Endothelial cell of umbilical vein (primary cell): ENCODE measurements around the gene STK40. TPM values are rescaled to one million over a fixed set of nuclear protein-coding genes. Genes with fewer than 3 reads are reported as not detected.

Experiments
- BruUV-seq: library from RNA; stranded (reverse); fragments of 400-500 nt; replicated peaks from 2 replicates; lab custom pipeline; 2021; lab: Mats Ljungman, UMichigan
- CTCF ChIA-PET: fragments of 300-600, 350-600 bp; sonication (Branson Sonifier 250); formaldehyde crosslinking; loops from one replicate; lab custom pipeline; 2021; ENCODE audit warnings: antibody characterized with exemption, inconsistent platforms; lab: Charles Lee
- POLR2A ChIA-PET: fragments of 300-600, 350-600 bp; sonication (Branson Sonifier 250); formaldehyde crosslinking; loops from one replicate; lab custom pipeline; 2021; ENCODE audit warnings: antibody characterized with exemption, inconsistent platforms; lab: Charles Lee
- DNase-seq: peaks from one replicate; pipeline ENCODE4 v3.0.0-alpha.2; 2011; ENCODE audit warnings: low read depth, low spot score
- FAIRE-seq: peaks from 2 replicates; lab custom pipeline; 2011; peaks lifted over from hg19 to GRCh38; lab: Jason Lieb, UNC
- H2AFZ ChIP-seq: 2 replicates; pipeline ENCODE4 v1.6.0; 2012; ENCODE audit warnings: low read depth, low read length, control low read depth, inconsistent platforms
- H3K27ac ChIP-seq: 2 replicates; pipeline ENCODE4 v1.5.1; 2011; ENCODE audit warnings: low read depth, mild to moderate bottlenecking, control low read depth, low read length, moderate library complexity; ENCODE audit not compliant: insufficient read depth
- H3K27me3 ChIP-seq, 2 experiments: 2 replicates each; pipeline versions ENCODE4 v1.6.0 to v1.6.1; 2011; ENCODE audit warnings: low read length in 2 of 2, mixed read lengths in 1 of 2; ENCODE audit not compliant: control insufficient read depth in 2 of 2, insufficient read depth in 2 of 2
- H3K36me3 ChIP-seq, 2 experiments: 2 replicates in 1 of 2; 3 replicates in 1 of 2; pipeline ENCODE4 v1.5.1; 2011; ENCODE audit warnings: low read length in 2 of 2, mild to moderate bottlenecking in 1 of 2, moderate library complexity in 1 of 2; ENCODE audit not compliant: control insufficient read depth in 2 of 2, insufficient read depth in 2 of 2; ENCODE audit errors: extremely low read depth in 1 of 2
- H3K4me1 ChIP-seq: 3 replicates; pipeline ENCODE4 v1.5.1; 2011; ENCODE audit warnings: mild to moderate bottlenecking, low read length; ENCODE audit not compliant: control insufficient read depth, insufficient read depth; ENCODE audit errors: extremely low read depth
- H3K4me2 ChIP-seq: 2 replicates; pipeline ENCODE4 v1.6.1; 2011; ENCODE audit warnings: low read length, control low read depth, mixed read lengths; ENCODE audit not compliant: insufficient read depth
- H3K4me3 ChIP-seq, 3 experiments: fragments of 200-600 bp in 1 of 3; sonication (generic), shearing (Covaris generic) in 1 of 3; replicated peaks in 1 of 3; 2 replicates each; pipeline ENCODE4 v1.5.1; 2011 to 2016; ENCODE audit warnings: control low read depth in 3 of 3, low read length in 3 of 3, mild to moderate bottlenecking in 2 of 3, inconsistent platforms in 1 of 3, low read depth in 1 of 3, moderate library complexity in 1 of 3; ENCODE audit not compliant: insufficient read depth in 1 of 3
- H3K79me2 ChIP-seq: 2 replicates; pipeline ENCODE4 v1.6.0; 2012; ENCODE audit warnings: low read length, inconsistent platforms; ENCODE audit not compliant: control insufficient read depth, insufficient read depth
- H3K9ac ChIP-seq: replicated peaks from 2 replicates; pipeline ENCODE3; 2011; ENCODE audit warnings: low read length, control low read depth; ENCODE audit not compliant: insufficient read depth; ENCODE audit errors: extremely low read depth
- H3K9me1 ChIP-seq: replicated peaks from 3 replicates; pipeline ENCODE4 v1.6.0; 2011; ENCODE audit warnings: mild to moderate bottlenecking, low read length; ENCODE audit not compliant: control insufficient read depth, insufficient read depth; ENCODE audit errors: extremely low read depth
- H3K9me3 ChIP-seq: replicated peaks from 2 replicates; pipeline ENCODE4 v1.5.1; 2012; ENCODE audit warnings: low read length, inconsistent platforms; ENCODE audit not compliant: control insufficient read depth, insufficient read depth
- H4K20me1 ChIP-seq: replicated peaks from 2 replicates; pipeline ENCODE3; 2011; ENCODE audit warnings: mild to moderate bottlenecking, low read length; ENCODE audit not compliant: control insufficient read depth, insufficient read depth; ENCODE audit errors: extremely low read depth
- EZH2 ChIP-seq: IDR thresholded peaks from 2 replicates; pipeline ENCODE4 v1.6.1; 2012; ENCODE audit warnings: borderline replicate concordance, low read depth, mild to moderate bottlenecking, moderate library complexity, low read length, inconsistent platforms; ENCODE audit not compliant: severe bottlenecking
- FOS ChIP-seq: IDR thresholded peaks from 2 replicates; pipeline ENCODE4 v1.6.1; 2011; ENCODE audit warnings: mild to moderate bottlenecking, low read length, moderate library complexity, borderline replicate concordance; ENCODE audit not compliant: insufficient read depth
- GATA2 ChIP-seq: IDR thresholded peaks from 2 replicates; pipeline ENCODE4 v1.7.0; 2011; ENCODE audit warnings: low read depth, mild to moderate bottlenecking, moderate library complexity, mixed read lengths, low read length; ENCODE audit not compliant: insufficient read length, insufficient read depth
- JUN ChIP-seq: IDR thresholded peaks from 2 replicates; pipeline ENCODE4 v1.6.1; 2011; ENCODE audit warnings: borderline replicate concordance, low read depth; ENCODE audit not compliant: insufficient read length, insufficient read depth
- MYC ChIP-seq: IDR thresholded peaks from one replicate; pipeline ENCODE4 v1.6.1; 2011; ENCODE audit warnings: mild to moderate bottlenecking, low read depth, low read length
- POLR2A ChIP-seq: IDR thresholded peaks from 2 replicates; pipeline ENCODE4 v1.6.1; 2012; ENCODE audit warnings: low read depth, mild to moderate bottlenecking, control low read depth, low read length
- POLR2AphosphoS5 ChIP-seq: IDR thresholded peaks from 2 replicates; pipeline ENCODE4 v1.6.1; 2012; ENCODE audit warnings: low read depth, mild to moderate bottlenecking, control low read depth, low read length, moderate library complexity; ENCODE audit not compliant: insufficient read depth
- dilution Hi-C: fragments of 300-500 bp; cut with MboI; formaldehyde crosslinking; loops from one replicate; pipeline ENCODE4 v1.15.0; 2019; ENCODE audit warnings: low sequenced_read_pairs; ENCODE audit not compliant: extremely low pct_ligation_motif_present
- intact Hi-C: fragments of 100-400 bp; cut with micrococcal nuclease; formaldehyde crosslinking; loops from one replicate; pipeline ENCODE4 v1.10.0; 2022
- polyA plus RNA-seq, 4 experiments: library from polyadenylated mRNA; depleted of rRNA in 3 of 4; stranded (reverse) in 3 of 4; unstranded in 1 of 4; fragments of >200 nt; gene quantifications; 2 replicates each; pipeline versions ENCODE4 v1.2.1 to v1.2.3, GENCODE V29; 2011 to 2012; ENCODE audit warnings: missing spikeins in 1 of 4
- total RNA-seq: library from RNA; stranded (reverse); gene quantifications from 2 replicates; pipeline ENCODE4 v1.2.3, GENCODE V29; 2021
- TF ChIP-seq, protein P1 (sequence below), 2 donors: IDR thresholded peaks; 1 replicate in 1 of 2; 2 replicates in 1 of 2; pipeline ENCODE4 v1.5.1; 2011; ENCODE audit warnings: low read length in 2 of 2, mild to moderate bottlenecking in 2 of 2, moderate library complexity in 2 of 2, control low read depth in 1 of 2, inconsistent platforms in 1 of 2, low read depth in 1 of 2; ENCODE audit not compliant: insufficient read depth in 1 of 2; ENCODE audit errors: extremely low read depth in 1 of 2
- TF ChIP-seq, protein P2 (sequence below): IDR thresholded peaks from 2 replicates; pipeline ENCODE4 v1.6.1; 2011; ENCODE audit not compliant: insufficient read depth, insufficient read length

Gene STK40
- total and polyA plus RNA-seq, 2 donors (not counting 3 experiments of a cell fraction or from before 2014, with no cell fraction given) = 20.8 to 36.8 TPM

DNA sequence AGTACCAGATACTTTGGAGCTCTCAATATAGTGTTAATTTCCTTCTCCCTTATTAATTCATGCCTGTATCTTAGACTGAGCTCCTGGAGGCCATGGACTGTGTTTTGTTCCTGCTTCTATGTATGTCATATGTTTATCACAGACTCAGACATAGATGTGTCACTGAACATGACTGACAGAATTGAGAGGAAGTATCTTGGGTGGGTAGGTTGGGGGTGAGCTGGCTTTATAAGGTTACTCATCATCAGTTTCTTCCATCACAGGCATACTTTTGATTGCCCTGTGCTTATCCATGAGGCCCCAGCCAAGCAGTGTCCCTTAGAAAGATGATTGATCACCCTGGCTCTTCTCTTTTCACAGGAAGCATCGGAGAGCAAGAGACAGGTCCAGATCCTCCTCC lies 85.2 kb downstream of the STK40 start:
- H3K79me2 ChIP-seq = peaks cover 10% of the 10 kb centered on the region
- H3K4me2 ChIP-seq = no peak overlapping the region
- H3K9me3 ChIP-seq = no peaks in the 10 kb centered on the region
- H3K27ac ChIP-seq = peak overlapping the region; percentile 1
- peaks cover 39% of the 10 kb centered on the region in 2 experiments for H3K36me3 ChIP-seq
- no peak overlapping the region for H3K4me3 ChIP-seq
- peaks cover 15% of the 10 kb centered on the region for H3K4me1 ChIP-seq
- intact Hi-C loops (loop anchor here (1.0 to 5.0 kb wide), 2 partner anchors 9 to 153 kb away; partner anchors contain the start of gene TRAPPC3), dilution Hi-C loops (no loop called here)
- FAIRE-seq = no peak
- no peak for DNase-seq
- no peak overlapping the region for H2AFZ ChIP-seq
- ChIA-PET CTCF (interaction anchor here (0.5 to 2.6 kb wide), 32 partner anchors 9 to 203 kb away, joined by 3 to 17 read pairs (median 5); partner anchors contain the start of genes EVA1B, THRAP3 and TRAPPC3), POLR2A (interaction anchor here (0.7 kb wide), 1 partner anchor 154 kb away, joined by 3 read pairs; no protein-coding TSS in a partner anchor)
- H4K20me1 ChIP-seq = no peaks in the 10 kb centered on the region
- no peaks in the 10 kb centered on the region for H3K27me3 ChIP-seq
- no peaks in the 10 kb centered on the region for H3K9me1 ChIP-seq
- TF ChIP-seq, protein P1, sequence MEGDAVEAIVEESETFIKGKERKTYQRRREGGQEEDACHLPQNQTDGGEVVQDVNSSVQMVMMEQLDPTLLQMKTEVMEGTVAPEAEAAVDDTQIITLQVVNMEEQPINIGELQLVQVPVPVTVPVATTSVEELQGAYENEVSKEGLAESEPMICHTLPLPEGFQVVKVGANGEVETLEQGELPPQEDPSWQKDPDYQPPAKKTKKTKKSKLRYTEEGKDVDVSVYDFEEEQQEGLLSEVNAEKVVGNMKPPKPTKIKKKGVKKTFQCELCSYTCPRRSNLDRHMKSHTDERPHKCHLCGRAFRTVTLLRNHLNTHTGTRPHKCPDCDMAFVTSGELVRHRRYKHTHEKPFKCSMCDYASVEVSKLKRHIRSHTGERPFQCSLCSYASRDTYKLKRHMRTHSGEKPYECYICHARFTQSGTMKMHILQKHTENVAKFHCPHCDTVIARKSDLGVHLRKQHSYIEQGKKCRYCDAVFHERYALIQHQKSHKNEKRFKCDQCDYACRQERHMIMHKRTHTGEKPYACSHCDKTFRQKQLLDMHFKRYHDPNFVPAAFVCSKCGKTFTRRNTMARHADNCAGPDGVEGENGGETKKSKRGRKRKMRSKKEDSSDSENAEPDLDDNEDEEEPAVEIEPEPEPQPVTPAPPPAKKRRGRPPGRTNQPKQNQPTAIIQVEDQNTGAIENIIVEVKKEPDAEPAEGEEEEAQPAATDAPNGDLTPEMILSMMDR (IDR thresholded peaks at IDR 0.05; ENCODE audit: extremely low read depth in 1 of 2, insufficient read depth in 1 of 2, low read depth in 1 of 2, low read length in 2 of 2) = no peak
- TF ChIP-seq POLR2AphosphoS5 = no peak
- TF ChIP-seq EZH2 = no peak
- TF ChIP-seq JUN = no peak
- no peak for TF ChIP-seq GATA2
- no peak for TF ChIP-seq MYC
- no peak for TF ChIP-seq FOS
- TF ChIP-seq POLR2A = no peak
- TF ChIP-seq, protein P2, sequence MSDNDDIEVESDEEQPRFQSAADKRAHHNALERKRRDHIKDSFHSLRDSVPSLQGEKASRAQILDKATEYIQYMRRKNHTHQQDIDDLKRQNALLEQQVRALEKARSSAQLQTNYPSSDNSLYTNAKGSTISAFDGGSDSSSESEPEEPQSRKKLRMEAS = no peak
- no TSS peak for BruUV-seq
- no peak overlapping the region for H3K9ac ChIP-seq
